ENCODE results near the gene FMN1.

FMN1 gene

DNA sequence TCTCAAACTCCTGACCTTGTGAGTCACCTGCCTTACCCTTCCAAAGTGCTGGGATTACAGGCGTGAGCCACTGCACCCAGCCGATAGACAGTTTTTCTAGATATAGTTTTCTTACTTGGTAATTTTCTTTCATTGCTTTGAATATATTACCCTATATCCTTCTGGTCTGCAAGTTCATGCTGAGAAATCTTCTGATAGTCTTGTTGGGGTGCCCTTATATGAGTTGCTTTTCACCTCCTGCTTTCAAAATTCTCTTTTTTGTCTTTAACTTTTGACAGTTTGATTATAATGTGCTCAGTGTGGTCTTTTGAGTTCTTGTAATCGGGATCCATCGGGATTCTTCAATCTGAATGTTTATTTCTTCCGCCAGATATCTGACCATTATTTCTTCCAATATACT is 259.4 kb downstream of the FMN1 start:
- no peak for TF ChIP-seq TCF12 (IDR thresholded peaks at IDR 0.05; ENCODE audit: low read depth)
- no peak for TF ChIP-seq CEBPB (IDR thresholded peaks at IDR 0.05)
- no peak for TF ChIP-seq FOXM1 (IDR thresholded peaks at IDR 0.05; ENCODE audit: borderline replicate concordance, low read depth)
- no peak for TF ChIP-seq EGR1 (IDR thresholded peaks at IDR 0.05)
- TF ChIP-seq NFIC (IDR thresholded peaks at IDR 0.05) = no peak
- TF ChIP-seq ZBTB7A (IDR thresholded peaks at IDR 0.05; ENCODE audit: low read depth) = no peak
- TF ChIP-seq EP300 (IDR thresholded peaks at IDR 0.05; ENCODE audit: borderline replicate concordance) = no peak
- TF ChIP-seq YY1 (IDR thresholded peaks at IDR 0.05; ENCODE audit: low read depth) = no peak
- no peak for TF ChIP-seq CREB1 (IDR thresholded peaks at IDR 0.05; ENCODE audit: low read depth)
- TF ChIP-seq TEAD4 (IDR thresholded peaks at IDR 0.05) = no peak
- TF ChIP-seq RAD21 (IDR thresholded peaks at IDR 0.05; ENCODE audit: low read depth) = no peak
- TF ChIP-seq, protein P1, sequence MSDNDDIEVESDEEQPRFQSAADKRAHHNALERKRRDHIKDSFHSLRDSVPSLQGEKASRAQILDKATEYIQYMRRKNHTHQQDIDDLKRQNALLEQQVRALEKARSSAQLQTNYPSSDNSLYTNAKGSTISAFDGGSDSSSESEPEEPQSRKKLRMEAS (IDR thresholded peaks at IDR 0.05) = no peak
- TF ChIP-seq, protein P2, sequence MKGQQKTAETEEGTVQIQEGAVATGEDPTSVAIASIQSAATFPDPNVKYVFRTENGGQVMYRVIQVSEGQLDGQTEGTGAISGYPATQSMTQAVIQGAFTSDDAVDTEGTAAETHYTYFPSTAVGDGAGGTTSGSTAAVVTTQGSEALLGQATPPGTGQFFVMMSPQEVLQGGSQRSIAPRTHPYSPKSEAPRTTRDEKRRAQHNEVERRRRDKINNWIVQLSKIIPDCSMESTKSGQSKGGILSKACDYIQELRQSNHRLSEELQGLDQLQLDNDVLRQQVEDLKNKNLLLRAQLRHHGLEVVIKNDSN (IDR thresholded peaks at IDR 0.05) = no peak
- TF ChIP-seq, protein P3, sequence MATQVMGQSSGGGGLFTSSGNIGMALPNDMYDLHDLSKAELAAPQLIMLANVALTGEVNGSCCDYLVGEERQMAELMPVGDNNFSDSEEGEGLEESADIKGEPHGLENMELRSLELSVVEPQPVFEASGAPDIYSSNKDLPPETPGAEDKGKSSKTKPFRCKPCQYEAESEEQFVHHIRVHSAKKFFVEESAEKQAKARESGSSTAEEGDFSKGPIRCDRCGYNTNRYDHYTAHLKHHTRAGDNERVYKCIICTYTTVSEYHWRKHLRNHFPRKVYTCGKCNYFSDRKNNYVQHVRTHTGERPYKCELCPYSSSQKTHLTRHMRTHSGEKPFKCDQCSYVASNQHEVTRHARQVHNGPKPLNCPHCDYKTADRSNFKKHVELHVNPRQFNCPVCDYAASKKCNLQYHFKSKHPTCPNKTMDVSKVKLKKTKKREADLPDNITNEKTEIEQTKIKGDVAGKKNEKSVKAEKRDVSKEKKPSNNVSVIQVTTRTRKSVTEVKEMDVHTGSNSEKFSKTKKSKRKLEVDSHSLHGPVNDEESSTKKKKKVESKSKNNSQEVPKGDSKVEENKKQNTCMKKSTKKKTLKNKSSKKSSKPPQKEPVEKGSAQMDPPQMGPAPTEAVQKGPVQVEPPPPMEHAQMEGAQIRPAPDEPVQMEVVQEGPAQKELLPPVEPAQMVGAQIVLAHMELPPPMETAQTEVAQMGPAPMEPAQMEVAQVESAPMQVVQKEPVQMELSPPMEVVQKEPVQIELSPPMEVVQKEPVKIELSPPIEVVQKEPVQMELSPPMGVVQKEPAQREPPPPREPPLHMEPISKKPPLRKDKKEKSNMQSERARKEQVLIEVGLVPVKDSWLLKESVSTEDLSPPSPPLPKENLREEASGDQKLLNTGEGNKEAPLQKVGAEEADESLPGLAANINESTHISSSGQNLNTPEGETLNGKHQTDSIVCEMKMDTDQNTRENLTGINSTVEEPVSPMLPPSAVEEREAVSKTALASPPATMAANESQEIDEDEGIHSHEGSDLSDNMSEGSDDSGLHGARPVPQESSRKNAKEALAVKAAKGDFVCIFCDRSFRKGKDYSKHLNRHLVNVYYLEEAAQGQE (IDR thresholded peaks at IDR 0.05; ENCODE audit: low read depth) = no peak
- no peak for TF ChIP-seq TAF1 (IDR thresholded peaks at IDR 0.05; ENCODE audit: low read depth)

DNA sequence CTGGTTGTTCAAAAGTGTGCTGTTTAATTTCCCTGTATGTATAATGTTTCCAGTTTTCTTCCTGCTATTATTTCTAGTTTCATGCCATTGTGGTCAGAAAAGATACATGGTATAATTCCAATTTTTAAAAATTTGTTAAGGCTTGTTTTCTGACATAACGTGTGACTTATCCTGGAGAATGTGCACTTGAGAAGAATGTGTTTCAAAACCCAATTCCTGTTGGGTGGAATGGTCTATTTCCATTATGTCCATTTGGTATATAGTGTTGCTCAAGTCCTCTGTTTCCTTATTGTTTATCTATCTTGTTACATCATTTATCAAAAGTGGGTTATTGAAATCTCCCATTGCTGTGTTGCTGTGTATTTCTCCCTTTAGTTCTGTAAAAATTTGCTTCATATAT is 261.3 kb downstream of the FMN1 start:
- TF ChIP-seq NFIC (IDR thresholded peaks at IDR 0.05) (no peak), EGR1 (IDR thresholded peaks at IDR 0.05) (no peak), ZBTB7A (IDR thresholded peaks at IDR 0.05; ENCODE audit: low read depth) (no peak), YY1 (IDR thresholded peaks at IDR 0.05; ENCODE audit: low read depth) (no peak), TAF1 (IDR thresholded peaks at IDR 0.05; ENCODE audit: low read depth) (no peak), TCF12 (IDR thresholded peaks at IDR 0.05; ENCODE audit: low read depth) (no peak), FOXM1 (IDR thresholded peaks at IDR 0.05; ENCODE audit: borderline replicate concordance, low read depth) (no peak), CEBPB (IDR thresholded peaks at IDR 0.05) (no peak), TEAD4 (IDR thresholded peaks at IDR 0.05) (no peak), EP300 (IDR thresholded peaks at IDR 0.05; ENCODE audit: borderline replicate concordance) (no peak), CREB1 (IDR thresholded peaks at IDR 0.05; ENCODE audit: low read depth) (no peak), RAD21 (IDR thresholded peaks at IDR 0.05; ENCODE audit: low read depth) (no peak)
- TF ChIP-seq, protein P3 (IDR thresholded peaks at IDR 0.05; ENCODE audit: low read depth) = no peak
- TF ChIP-seq, protein P1 (IDR thresholded peaks at IDR 0.05) = no peak
- TF ChIP-seq, protein P2 (IDR thresholded peaks at IDR 0.05) = no peak

DNA sequence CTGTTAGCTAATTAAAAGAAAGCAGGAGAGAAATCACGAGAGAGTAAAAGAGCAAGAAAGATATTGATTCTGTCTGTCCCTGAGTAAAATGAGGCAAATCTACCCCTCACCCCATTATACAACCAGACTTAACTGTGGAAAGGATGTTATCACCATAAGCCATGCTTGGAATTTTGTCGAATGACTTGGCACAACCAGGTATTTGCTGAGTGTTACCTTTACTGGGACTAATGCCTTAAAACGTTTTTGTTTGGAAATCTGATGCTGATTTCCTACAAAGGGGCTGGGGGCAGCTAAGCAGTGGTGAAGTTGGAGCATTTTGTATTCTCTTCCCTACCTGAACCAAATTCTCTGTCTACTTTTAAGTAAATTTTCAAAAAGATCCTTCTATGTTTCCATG is 265.6 kb downstream of the FMN1 start:
- TF ChIP-seq EGR1 (IDR thresholded peaks at IDR 0.05) (no peak), FOXM1 (IDR thresholded peaks at IDR 0.05; ENCODE audit: borderline replicate concordance, low read depth) (no peak), TEAD4 (IDR thresholded peaks at IDR 0.05) (no peak), RAD21 (IDR thresholded peaks at IDR 0.05; ENCODE audit: low read depth) (no peak), TAF1 (IDR thresholded peaks at IDR 0.05; ENCODE audit: low read depth) (no peak), CEBPB (IDR thresholded peaks at IDR 0.05) (no peak), EP300 (IDR thresholded peaks at IDR 0.05; ENCODE audit: borderline replicate concordance) (no peak), ZBTB7A (IDR thresholded peaks at IDR 0.05; ENCODE audit: low read depth) (no peak), YY1 (IDR thresholded peaks at IDR 0.05; ENCODE audit: low read depth) (no peak), TCF12 (IDR thresholded peaks at IDR 0.05; ENCODE audit: low read depth) (no peak)
- TF ChIP-seq, protein P3 (IDR thresholded peaks at IDR 0.05; ENCODE audit: low read depth) = no peak
- TF ChIP-seq, protein P2 (IDR thresholded peaks at IDR 0.05) = no peak
- TF ChIP-seq, protein P1 (IDR thresholded peaks at IDR 0.05) = no peak

Measured in Ishikawa (cell line).